ENCODE measurements around the gene SBK3.

DNA sequence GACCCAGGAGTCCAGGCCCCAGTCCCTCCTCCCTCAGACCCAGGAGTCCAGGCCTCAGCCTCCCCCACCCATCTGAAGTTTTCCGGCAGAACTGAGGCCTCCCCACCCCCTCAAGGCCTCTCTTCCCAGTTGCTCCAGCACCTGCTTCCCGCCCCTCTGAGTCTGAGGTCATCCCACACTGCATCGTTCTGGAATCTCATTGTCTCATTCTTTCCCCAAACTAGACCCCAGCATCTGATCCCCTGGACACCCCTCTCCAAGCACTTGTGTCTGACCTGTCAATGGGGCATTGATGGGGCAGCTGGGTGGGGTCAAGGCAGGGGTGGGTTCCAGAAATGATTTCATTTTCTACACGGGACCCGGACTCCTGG lies 7.6 kb downstream of the SBK3 start:
- no peak for TF ChIP-seq POLR2A (IDR thresholded peaks at IDR 0.05)
- TF ChIP-seq, protein P1, sequence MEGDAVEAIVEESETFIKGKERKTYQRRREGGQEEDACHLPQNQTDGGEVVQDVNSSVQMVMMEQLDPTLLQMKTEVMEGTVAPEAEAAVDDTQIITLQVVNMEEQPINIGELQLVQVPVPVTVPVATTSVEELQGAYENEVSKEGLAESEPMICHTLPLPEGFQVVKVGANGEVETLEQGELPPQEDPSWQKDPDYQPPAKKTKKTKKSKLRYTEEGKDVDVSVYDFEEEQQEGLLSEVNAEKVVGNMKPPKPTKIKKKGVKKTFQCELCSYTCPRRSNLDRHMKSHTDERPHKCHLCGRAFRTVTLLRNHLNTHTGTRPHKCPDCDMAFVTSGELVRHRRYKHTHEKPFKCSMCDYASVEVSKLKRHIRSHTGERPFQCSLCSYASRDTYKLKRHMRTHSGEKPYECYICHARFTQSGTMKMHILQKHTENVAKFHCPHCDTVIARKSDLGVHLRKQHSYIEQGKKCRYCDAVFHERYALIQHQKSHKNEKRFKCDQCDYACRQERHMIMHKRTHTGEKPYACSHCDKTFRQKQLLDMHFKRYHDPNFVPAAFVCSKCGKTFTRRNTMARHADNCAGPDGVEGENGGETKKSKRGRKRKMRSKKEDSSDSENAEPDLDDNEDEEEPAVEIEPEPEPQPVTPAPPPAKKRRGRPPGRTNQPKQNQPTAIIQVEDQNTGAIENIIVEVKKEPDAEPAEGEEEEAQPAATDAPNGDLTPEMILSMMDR (IDR thresholded peaks at IDR 0.05) = no peak

All from esophagus squamous epithelium (tissue), 4 donors.